ENCODE results near the gene TSPAN14.

The TSPAN14 gene

GRCh38 chr10:80453842-80454512 is at the start of gene TSPAN14:
TSS of gene TSPAN14 (plus strand) at chr10:80454310. CDS start at chr10:80489234, 34,924 bp downstream.
- DNase-seq: peak; percentile 87
- Mint-ChIP-seq H3K36me3 (ENCODE audit: low read depth) (no peaks in the 10 kb centered on the region), H3K4me3 (peak within 1 kb of the TSS; percentile 97), H3K9me3 (no peaks in the 10 kb centered on the region), H3K27ac (peak within 1 kb of the TSS; percentile 97), H3K27me3 (ENCODE audit: low read depth, poor library complexity) (peaks cover 3% of the 10 kb centered on the region), H3K4me1 (peaks cover 37% of the 10 kb centered on the region)
- TF ChIP-seq CTCF (IDR thresholded peaks at IDR 0.05): no peak

GRCh38 chr10:80405035-80405434 is 49.1 kb upstream of the TSPAN14 start:
- peaks cover 40% of the 10 kb centered on the region for H3K4me1 Mint-ChIP-seq
- no peak for TF ChIP-seq CTCF (IDR thresholded peaks at IDR 0.05)
- H3K4me3 Mint-ChIP-seq: no peak overlapping the region
- H3K9me3 Mint-ChIP-seq: no peaks in the 10 kb centered on the region
- no peak overlapping the region for H3K27ac Mint-ChIP-seq
- no peak for DNase-seq
- no peaks in the 10 kb centered on the region for H3K36me3 Mint-ChIP-seq (ENCODE audit: low read depth)
- no peaks in the 10 kb centered on the region for H3K27me3 Mint-ChIP-seq (ENCODE audit: low read depth, poor library complexity)

GRCh38 chr10:80405626-80406025 is 48.5 kb upstream of the TSPAN14 start:
- TF ChIP-seq CTCF (IDR thresholded peaks at IDR 0.05): no peak
- no peaks in the 10 kb centered on the region for H3K36me3 Mint-ChIP-seq (ENCODE audit: low read depth)
- no peak for DNase-seq
- H3K27me3 Mint-ChIP-seq (ENCODE audit: low read depth, poor library complexity): no peaks in the 10 kb centered on the region
- no peaks in the 10 kb centered on the region for H3K9me3 Mint-ChIP-seq
- H3K4me1 Mint-ChIP-seq: peaks cover 46% of the 10 kb centered on the region
- peak overlapping the region; percentile 92 for H3K27ac Mint-ChIP-seq
- H3K4me3 Mint-ChIP-seq: no peak overlapping the region

GRCh38 chr10:80406204-80406603 is 47.9 kb upstream of the TSPAN14 start:
- H3K4me3 Mint-ChIP-seq: peak overlapping the region; percentile 40
- H3K9me3 Mint-ChIP-seq: no peaks in the 10 kb centered on the region
- DNase-seq: no peak

GRCh38 chr10:80407812-80408241 is 46.3 kb upstream of the TSPAN14 start:
- H3K27ac Mint-ChIP-seq: peak overlapping the region; percentile 93
- no peaks in the 10 kb centered on the region for H3K27me3 Mint-ChIP-seq (ENCODE audit: low read depth, poor library complexity)
- peak; percentile 15 for DNase-seq
- no peaks in the 10 kb centered on the region for H3K9me3 Mint-ChIP-seq
- no peak for TF ChIP-seq CTCF (IDR thresholded peaks at IDR 0.05)
- H3K4me3 Mint-ChIP-seq: peak overlapping the region; percentile 92
- peaks cover 68% of the 10 kb centered on the region for H3K4me1 Mint-ChIP-seq
- peaks cover 5% of the 10 kb centered on the region for H3K36me3 Mint-ChIP-seq (ENCODE audit: low read depth)

More at GRCh38 chr10:80406204-80406603, 47.9 kb upstream of the TSPAN14 start:
- no peak for TF ChIP-seq CTCF (IDR thresholded peaks at IDR 0.05)
- H3K4me1 Mint-ChIP-seq: peaks cover 52% of the 10 kb centered on the region
- H3K27ac Mint-ChIP-seq: peak overlapping the region; percentile 92
- H3K36me3 Mint-ChIP-seq (ENCODE audit: low read depth): no peaks in the 10 kb centered on the region
- no peaks in the 10 kb centered on the region for H3K27me3 Mint-ChIP-seq (ENCODE audit: low read depth, poor library complexity)

Measured in nephron progenitor cell (in vitro differentiated cells).